Raji (cell line): ENCODE results near the gene MEF2D.

Experiments used
- POLR2A ChIP-seq: IDR thresholded peaks from 2 replicates; pipeline ENCODE4 v1.6.1; 2011; ENCODE audit warnings: low read depth, low read length, control low read depth; ENCODE audit not compliant: insufficient read depth

The MEF2D gene

GRCh38 chr1:156498432-156499193 lies 2.0 kb downstream of the MEF2D start:
- TF ChIP-seq POLR2A, result no peak; the same call in 1 of the 2 replicates

GRCh38 chr1:156497743-156498431 lies 2.7 kb downstream of the MEF2D start:
- no peak for TF ChIP-seq POLR2A

GRCh38 chr1:156497078-156497742 lies 3.4 kb downstream of the MEF2D start:
- TF ChIP-seq POLR2A, result no peak

- TF ChIP-seq POLR2A, result no peak
These were observed 4.3 kb downstream of the MEF2D start for GRCh38 chr1:156496211-156496761.

- TF ChIP-seq POLR2A, result no peak
These were observed 5.0 kb downstream of the MEF2D start for GRCh38 chr1:156495401-156496140.

- TF ChIP-seq POLR2A, result no peak
These were observed 6.2 kb downstream of the MEF2D start for GRCh38 chr1:156494309-156494895.

GRCh38 chr1:156493742-156494141 lies 6.8 kb downstream of the MEF2D start:
- no peak for TF ChIP-seq POLR2A

- no peak for TF ChIP-seq POLR2A
These were observed 7.4 kb downstream of the MEF2D start for GRCh38 chr1:156493154-156493631.

- peak; percentile 59 for TF ChIP-seq POLR2A
These were observed 7.9 kb downstream of the MEF2D start for GRCh38 chr1:156492591-156493080.

GRCh38 chr1:156492013-156492590 lies 8.5 kb downstream of the MEF2D start:
- TF ChIP-seq POLR2A, result no peak; the same call in 1 of the 2 replicates

GRCh38 chr1:156491151-156491949 lies 9.2 kb downstream of the MEF2D start:
- TF ChIP-seq POLR2A, result peak; percentile 76

- TF ChIP-seq POLR2A, result no peak
These were observed 10.1 kb downstream of the MEF2D start for GRCh38 chr1:156490401-156491032.

GRCh38 chr1:156489935-156490293 lies 10.7 kb downstream of the MEF2D start:
- TF ChIP-seq POLR2A, result no peak
